Kidney epithelial cell (primary cell): Measurements from ENCODE around the gene CFAP68. TPM values are rescaled to one million over a fixed set of nuclear protein-coding genes. Genes with fewer than 3 reads are reported as not detected.
A peak's percentile ranks its signal among the peaks of the same experiment; 100 is the strongest.
"Not testable (repeated sequence)": the region's sequence is repeated elsewhere in the genome, so short reads cannot be mapped to it uniquely, and the experiment has no call there.

Source experiments
- DNase-seq: peaks from one replicate; pipeline ENCODE4 v3.0.0-alpha.2; 2010; ENCODE audit warnings: low read depth
- H3K27me3 ChIP-seq: 2 replicates; pipeline ENCODE4 v1.6.0; 2011; ENCODE audit warnings: low read length; ENCODE audit not compliant: control insufficient read depth, insufficient read depth
- H3K36me3 ChIP-seq: 2 replicates; pipeline ENCODE4 v1.5.1; 2011; ENCODE audit warnings: low read length; ENCODE audit not compliant: control insufficient read depth, insufficient read depth
- H3K4me3 ChIP-seq: 2 replicates; pipeline ENCODE4 v1.5.1; 2011; ENCODE audit warnings: low read depth, mild to moderate bottlenecking, control low read depth, low read length
- CTCF ChIP-seq: IDR thresholded peaks from 2 replicates; pipeline ENCODE4 v1.5.1; 2011; ENCODE audit warnings: mild to moderate bottlenecking, moderate library complexity, low read length, control low read depth, inconsistent platforms; ENCODE audit not compliant: insufficient read depth, poor library complexity, severe bottlenecking
- total RNA-seq: library from RNA; depleted of rRNA; stranded (reverse); fragments of >200 nt; gene quantifications from 2 replicates; pipeline ENCODE4 v1.2.3, GENCODE V29; 2015

The CFAP68 gene
- total RNA-seq, 1 donor from 2014 or later: 16.8 TPM

DNA sequence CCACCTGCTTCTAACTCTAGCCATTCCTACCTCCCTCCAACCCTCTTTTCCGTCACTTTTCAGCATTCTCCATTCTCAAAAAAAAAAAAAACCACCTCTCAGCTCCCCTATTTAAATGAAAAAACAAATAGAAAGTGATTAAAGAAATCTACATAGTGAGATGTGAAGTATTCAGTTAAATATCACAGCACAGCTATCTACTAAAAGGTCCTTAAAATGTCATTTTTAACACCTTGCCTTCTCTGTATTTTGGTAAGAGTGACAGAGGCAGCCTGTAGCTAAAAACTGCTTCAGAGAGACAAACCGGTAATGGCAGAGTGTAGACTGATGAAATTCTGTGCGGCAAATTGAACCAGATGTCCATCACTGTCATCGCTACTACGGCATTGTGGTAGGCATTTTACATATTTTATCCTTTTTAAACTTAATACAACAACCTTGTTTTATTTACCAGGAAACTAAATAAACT lies 7.6 kb upstream of the CFAP68 start:
- Histone ChIP-seq H3K4me3 (peak overlapping the region; percentile 62), H3K27me3 (no peaks in the 10 kb centered on the region), H3K36me3 (no peaks in the 10 kb centered on the region)
- TF ChIP-seq CTCF: no peak
- DNase-seq: no peak

- Histone ChIP-seq H3K27me3 (no peaks in the 10 kb centered on the region), H3K36me3 (no peaks in the 10 kb centered on the region), H3K4me3 (peak overlapping the region; percentile 75)
- no peak for DNase-seq
- TF ChIP-seq CTCF: no peak
Measured at GRCh38 chr11:111878385-111878848, 924 bp upstream of the CFAP68 start.

DNA sequence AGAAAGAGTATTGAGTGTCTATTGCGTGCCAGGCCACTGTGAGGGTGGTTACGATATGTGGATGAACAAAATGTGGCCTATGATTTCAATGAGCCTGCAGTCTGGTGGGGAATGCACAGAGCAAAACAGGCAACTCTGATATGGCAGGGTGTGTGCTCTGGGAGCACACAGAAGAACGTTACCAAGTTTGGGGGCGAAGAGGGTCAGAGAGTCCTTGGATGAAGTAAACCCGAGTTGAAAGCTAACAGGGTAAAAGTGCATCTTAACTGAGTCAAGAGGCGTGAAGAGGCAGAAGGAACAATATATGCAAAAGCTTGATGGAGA lies 258 bp downstream of the CFAP68 start:
- Histone ChIP-seq H3K27me3 (no peaks in the 10 kb centered on the region), H3K4me3 (peak overlapping the region; percentile 75), H3K36me3 (no peaks in the 10 kb centered on the region)
- no peak for DNase-seq
- no peak for TF ChIP-seq CTCF

- TF ChIP-seq CTCF: no peak
- Histone ChIP-seq H3K4me3 (no peak overlapping the region), H3K36me3 (no peaks in the 10 kb centered on the region), H3K27me3 (no peaks in the 10 kb centered on the region)
- DNase-seq: no peak
Measured at GRCh38 chr11:111882202-111882601, 2.9 kb downstream of the CFAP68 start.

DNA sequence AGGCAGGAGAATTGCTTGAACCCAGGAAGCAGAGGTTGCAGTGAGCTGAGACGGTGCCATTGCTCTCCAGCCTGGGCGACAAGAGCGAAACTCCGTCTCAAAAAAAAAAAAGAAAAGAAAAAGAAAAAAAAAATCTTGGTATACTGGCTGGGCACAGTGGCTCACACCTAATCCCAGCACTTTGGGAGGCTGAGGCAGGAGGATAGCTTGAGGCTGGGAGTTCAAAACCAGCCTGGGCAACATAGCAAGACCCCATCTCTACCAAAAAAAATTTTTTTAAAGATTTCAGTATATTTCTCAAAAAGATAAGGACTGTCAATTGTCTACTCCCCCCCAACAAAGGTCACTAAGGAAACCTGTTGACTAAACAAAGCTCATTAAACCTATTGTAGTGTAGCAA lies 5.7 kb downstream of the CFAP68 start:
- H3K4me3 ChIP-seq, H3K36me3 ChIP-seq, H3K27me3 ChIP-seq, DNase-seq: not testable (repeated sequence)

- H3K27me3 ChIP-seq: no peaks in the 10 kb centered on the region
- no peak overlapping the region for H3K4me3 ChIP-seq
- DNase-seq: no peak
- no peak for TF ChIP-seq CTCF
- no peaks in the 10 kb centered on the region for H3K36me3 ChIP-seq
Measured at GRCh38 chr11:111886032-111886431, 6.7 kb downstream of the CFAP68 start.
